ENCODE results near the gene HPS1. TPM values are rescaled to one million over a fixed set of nuclear protein-coding genes. Genes with fewer than 3 reads are reported as not detected.

HPS1 gene
- total RNA-seq, 3 donors from 2014 or later (not counting 1 experiment from before 2014, with no cell fraction given) = 92.4 to 103 (median 102) TPM

DNA sequence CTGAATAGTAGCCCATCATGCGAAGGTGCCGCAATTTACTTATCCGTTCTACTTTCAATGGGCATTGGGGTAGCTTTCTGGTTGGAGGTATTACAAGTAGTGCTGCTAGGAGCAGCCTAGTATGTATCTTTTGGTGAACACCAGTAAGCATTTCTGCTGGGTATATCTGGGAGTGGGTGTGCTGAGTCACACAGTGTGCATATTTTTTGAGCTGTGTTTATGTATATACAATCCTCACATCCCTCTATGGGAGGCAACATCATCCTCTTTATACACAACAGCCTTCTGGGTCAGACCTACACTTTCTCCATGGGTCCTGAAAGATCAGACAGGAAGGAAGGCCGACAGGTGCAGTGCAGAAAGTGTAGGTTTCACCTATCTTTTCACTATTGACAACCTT is 68.0 kb downstream of the HPS1 start:
- TF ChIP-seq, protein P1, sequence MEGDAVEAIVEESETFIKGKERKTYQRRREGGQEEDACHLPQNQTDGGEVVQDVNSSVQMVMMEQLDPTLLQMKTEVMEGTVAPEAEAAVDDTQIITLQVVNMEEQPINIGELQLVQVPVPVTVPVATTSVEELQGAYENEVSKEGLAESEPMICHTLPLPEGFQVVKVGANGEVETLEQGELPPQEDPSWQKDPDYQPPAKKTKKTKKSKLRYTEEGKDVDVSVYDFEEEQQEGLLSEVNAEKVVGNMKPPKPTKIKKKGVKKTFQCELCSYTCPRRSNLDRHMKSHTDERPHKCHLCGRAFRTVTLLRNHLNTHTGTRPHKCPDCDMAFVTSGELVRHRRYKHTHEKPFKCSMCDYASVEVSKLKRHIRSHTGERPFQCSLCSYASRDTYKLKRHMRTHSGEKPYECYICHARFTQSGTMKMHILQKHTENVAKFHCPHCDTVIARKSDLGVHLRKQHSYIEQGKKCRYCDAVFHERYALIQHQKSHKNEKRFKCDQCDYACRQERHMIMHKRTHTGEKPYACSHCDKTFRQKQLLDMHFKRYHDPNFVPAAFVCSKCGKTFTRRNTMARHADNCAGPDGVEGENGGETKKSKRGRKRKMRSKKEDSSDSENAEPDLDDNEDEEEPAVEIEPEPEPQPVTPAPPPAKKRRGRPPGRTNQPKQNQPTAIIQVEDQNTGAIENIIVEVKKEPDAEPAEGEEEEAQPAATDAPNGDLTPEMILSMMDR (IDR thresholded peaks at IDR 0.05) = no peak
- no peak overlapping the region for H3K27ac Mint-ChIP-seq
- 95% methylated on average over 4 of the region's 4 CpGs for WGBS (ENCODE audit: insufficient coverage)
- no peaks in the 10 kb centered on the region for H3K9me3 ChIP-seq (ENCODE audit: control insufficient read depth, insufficient read depth, low read length)
- no peaks in the 10 kb centered on the region for H3K4me1 ChIP-seq (ENCODE audit: control insufficient read depth, insufficient read depth, low read length)
- H3K27me3 Mint-ChIP-seq (ENCODE audit: low read depth in 2 of 2) = peaks cover 0 to 8% of the 10 kb centered on the region in 2 donors
- no peak for DNase-seq
- ATAC-seq = no peak
- intact Hi-C loops (cut with micrococcal nuclease) = no loop called here
- no peaks in the 10 kb centered on the region for H3K4me1 Mint-ChIP-seq
- H3K27me3 ChIP-seq (ENCODE audit: control insufficient read depth, insufficient read depth, low read length) = no peaks in the 10 kb centered on the region
- no peaks in the 10 kb centered on the region for H3K36me3 Mint-ChIP-seq
- peaks cover 8% of the 10 kb centered on the region for H3K36me3 ChIP-seq (ENCODE audit: control insufficient read depth, insufficient read depth, low read length)
- no peak overlapping the region for H3K27ac ChIP-seq (ENCODE audit: low read length)
- no peaks in the 10 kb centered on the region for H3K9me3 Mint-ChIP-seq
- no peak overlapping the region for H3K4me3 Mint-ChIP-seq
- H3K4me3 ChIP-seq (ENCODE audit: low read length) = no peak overlapping the region

DNA sequence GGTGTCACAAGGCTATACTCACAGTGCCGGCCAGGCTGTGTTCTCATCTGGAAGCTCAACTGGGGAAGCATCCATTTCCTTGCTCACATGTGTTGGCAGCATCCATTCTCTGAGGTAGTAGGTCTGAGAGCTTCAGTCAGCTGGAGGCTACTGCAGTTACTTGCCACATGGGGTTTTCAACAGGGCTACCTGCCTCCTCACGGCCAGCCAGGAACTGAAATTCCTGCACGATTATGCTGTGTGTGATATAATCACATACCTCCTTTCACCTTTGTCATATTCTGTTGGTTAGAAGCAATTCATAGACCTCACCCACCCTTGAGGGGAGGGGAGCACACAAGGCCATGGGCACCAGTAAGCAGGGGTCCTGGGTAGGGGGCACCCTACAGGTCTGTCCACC is 69.2 kb downstream of the HPS1 start:
- Histone ChIP-seq H3K4me1 (ENCODE audit: control insufficient read depth, insufficient read depth, low read length) (no peaks in the 10 kb centered on the region), H3K4me3 (ENCODE audit: low read length) (no peak overlapping the region), H3K27ac (ENCODE audit: low read length) (no peak overlapping the region), H3K36me3 (ENCODE audit: control insufficient read depth, insufficient read depth, low read length) (peaks cover 3% of the 10 kb centered on the region), H3K9me3 (ENCODE audit: control insufficient read depth, insufficient read depth, low read length) (no peaks in the 10 kb centered on the region), H3K27me3 (ENCODE audit: control insufficient read depth, insufficient read depth, low read length) (no peaks in the 10 kb centered on the region)
- Mint-ChIP-seq H3K9me3 (no peaks in the 10 kb centered on the region), H3K27ac (no peak overlapping the region), H3K4me3 (no peak overlapping the region), H3K36me3 (no peaks in the 10 kb centered on the region), H3K27me3 (ENCODE audit: low read depth in 2 of 2) (peaks cover 0 to 8% of the 10 kb centered on the region in 2 donors), H3K4me1 (no peaks in the 10 kb centered on the region)
- DNase-seq = no peak
- 100% methylated on average over 2 of the region's 3 CpGs for WGBS (ENCODE audit: insufficient coverage)
- intact Hi-C loops (cut with micrococcal nuclease) = no loop called here
- TF ChIP-seq, protein P1 (IDR thresholded peaks at IDR 0.05) = no peak
- ATAC-seq = no peak

DNA sequence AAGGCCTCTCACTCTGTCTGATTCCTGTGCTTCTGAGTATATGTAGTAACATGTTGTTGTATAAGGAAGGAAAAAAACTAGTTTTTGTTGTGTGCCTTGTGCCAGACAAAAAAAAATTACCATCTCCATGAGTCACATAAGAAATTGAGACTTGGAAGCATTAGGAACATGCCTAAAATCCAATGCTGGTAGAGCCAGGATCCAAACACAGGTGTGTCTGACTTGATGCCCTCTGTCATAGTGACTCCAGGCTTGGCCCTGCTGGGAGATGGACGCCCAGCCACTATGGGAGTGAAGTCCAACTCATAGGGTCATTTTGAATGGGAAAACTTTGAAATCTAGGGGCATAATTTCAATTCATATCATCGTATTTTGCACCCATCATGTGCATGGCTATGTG is 69.7 kb downstream of the HPS1 start:
- H3K9me3 ChIP-seq (ENCODE audit: control insufficient read depth, insufficient read depth, low read length) = no peaks in the 10 kb centered on the region
- no peaks in the 10 kb centered on the region for H3K27me3 ChIP-seq (ENCODE audit: control insufficient read depth, insufficient read depth, low read length)
- ATAC-seq = no peak
- WGBS (ENCODE audit: insufficient coverage) = 90% methylated on average over 2 of the region's 2 CpGs
- DNase-seq = no peak
- TF ChIP-seq, protein P1 (IDR thresholded peaks at IDR 0.05) = no peak
- no peaks in the 10 kb centered on the region for H3K4me1 ChIP-seq (ENCODE audit: control insufficient read depth, insufficient read depth, low read length)
- intact Hi-C loops (cut with micrococcal nuclease) = no loop called here
- no peaks in the 10 kb centered on the region for H3K36me3 ChIP-seq (ENCODE audit: control insufficient read depth, insufficient read depth, low read length)
- no peak overlapping the region for H3K4me3 Mint-ChIP-seq
- no peak overlapping the region for H3K27ac ChIP-seq (ENCODE audit: low read length)
- no peaks in the 10 kb centered on the region for H3K36me3 Mint-ChIP-seq
- peaks cover 0 to 8% of the 10 kb centered on the region in 2 donors for H3K27me3 Mint-ChIP-seq (ENCODE audit: low read depth in 2 of 2)
- H3K4me1 Mint-ChIP-seq = no peaks in the 10 kb centered on the region
- H3K27ac Mint-ChIP-seq = no peak overlapping the region
- no peak overlapping the region for H3K4me3 ChIP-seq (ENCODE audit: low read length)
- H3K9me3 Mint-ChIP-seq = no peaks in the 10 kb centered on the region

DNA sequence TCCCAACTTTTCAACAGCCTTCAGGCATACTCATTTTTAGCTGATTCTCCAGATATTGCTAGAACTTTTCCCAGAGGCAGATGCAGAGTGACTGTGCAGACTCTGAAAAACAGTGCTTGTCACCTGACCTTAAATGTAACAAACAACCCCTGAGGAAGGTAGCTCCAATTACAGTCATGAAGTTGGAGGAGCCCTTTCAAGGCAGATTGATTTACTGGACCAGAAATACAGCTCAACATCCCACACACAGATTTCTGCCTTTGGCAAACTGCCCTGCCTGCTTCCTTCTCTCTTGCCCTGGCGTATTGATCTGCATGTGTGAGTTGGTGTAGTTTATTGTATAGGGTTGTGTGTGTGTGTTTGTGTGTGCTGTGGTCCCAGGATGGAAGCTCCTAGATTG is 70.2 kb downstream of the HPS1 start:
- intact Hi-C loops (cut with micrococcal nuclease) = no loop called here
- no peaks in the 10 kb centered on the region for H3K9me3 Mint-ChIP-seq
- no peak for ATAC-seq
- Histone ChIP-seq H3K27me3 (ENCODE audit: control insufficient read depth, insufficient read depth, low read length) (no peaks in the 10 kb centered on the region), H3K27ac (ENCODE audit: low read length) (no peak overlapping the region), H3K9me3 (ENCODE audit: control insufficient read depth, insufficient read depth, low read length) (no peaks in the 10 kb centered on the region), H3K4me3 (ENCODE audit: low read length) (no peak overlapping the region), H3K36me3 (ENCODE audit: control insufficient read depth, insufficient read depth, low read length) (no peaks in the 10 kb centered on the region), H3K4me1 (ENCODE audit: control insufficient read depth, insufficient read depth, low read length) (no peaks in the 10 kb centered on the region)
- TF ChIP-seq, protein P1 (IDR thresholded peaks at IDR 0.05) = no peak
- DNase-seq = no peak
- no peak overlapping the region for H3K4me3 Mint-ChIP-seq
- no peaks in the 10 kb centered on the region for H3K36me3 Mint-ChIP-seq
- H3K27me3 Mint-ChIP-seq (ENCODE audit: low read depth in 2 of 2) = peaks cover 0 to 10% of the 10 kb centered on the region in 2 donors
- no CpG with 5 or more reads among the region's 1 CpG for WGBS (ENCODE audit: insufficient coverage)
- no peaks in the 10 kb centered on the region for H3K4me1 Mint-ChIP-seq
- H3K27ac Mint-ChIP-seq = no peak overlapping the region

Measured in natural killer cell (primary cell).